Adipose tissue (tissue), 3 donors: ENCODE results near the gene RAMP3. TPM values are rescaled to one million over a fixed set of nuclear protein-coding genes. Genes with fewer than 3 reads are reported as not detected.

ENCODE experiments used
- H3K27ac ChIP-seq: one replicate; pipeline ENCODE4 v1.5.1; 2013; ENCODE audit warnings: low read depth, low read length
- WGBS, 3 donors: extraction: QIAGEN DNeasy Blood & Tissue Kit; methylation state at CpG; one replicate each; pipeline ENCODE4 v1.1.7; 2013; 5-methylcytosine and 5-hydroxymethylcytosine counted together
- polyA plus RNA-seq, 3 donors: library from polyadenylated mRNA; stranded (reverse); fragments of 200-250 nt; gene quantifications; one replicate each; pipeline ENCODE4 v1.2.3, GENCODE V29; 2013
- donor health status: healthy with polysubstance abuse.
- donor health status: Bipolar disorder and iron deficiency.
- donor health status: healthy.

Gene RAMP3
- polyA plus RNA-seq, 3 donors: 11.6 to 107 (median 58.5) TPM

GRCh38 chr7:45185028-45185863 lies 27.7 kb downstream of the RAMP3 start:
- 62 to 80% (median 68%) methylated on average over 7 of the region's 7 CpGs for WGBS, 3 donors

GRCh38 chr7:45185864-45186250 lies 28.3 kb downstream of the RAMP3 start:
- H3K27ac ChIP-seq: no peak overlapping the region
- WGBS, 3 donors: 84 to 90% (median 86%) methylated on average over 3 of the region's 3 CpGs

More at GRCh38 chr7:45185028-45185863, 27.7 kb downstream of the RAMP3 start:
- no peak overlapping the region for H3K27ac ChIP-seq

- no peak overlapping the region for H3K27ac ChIP-seq
- WGBS, 3 donors: 85 to 92% (median 91%) methylated on average over 11 of the region's 11 CpGs
Observed at GRCh38 chr7:45186261-45186813, 28.7 kb downstream of the RAMP3 start.

- H3K27ac ChIP-seq: no peak overlapping the region
- 70 to 90% (median 87%) methylated on average over 9 of the region's 9 CpGs for WGBS, 3 donors
Observed at GRCh38 chr7:45187089-45187945, 29.7 kb downstream of the RAMP3 start.

- 82 to 96% (median 95%) methylated on average over 8 of the region's 8 CpGs for WGBS, 3 donors
- no peak overlapping the region for H3K27ac ChIP-seq
Observed at GRCh38 chr7:45187946-45188411, 30.4 kb downstream of the RAMP3 start.

GRCh38 chr7:45188736-45189135 lies 31.1 kb downstream of the RAMP3 start:
- H3K27ac ChIP-seq: no peak overlapping the region
- 79 to 93% (median 92%) methylated on average over 10 of the region's 10 CpGs for WGBS, 3 donors

- H3K27ac ChIP-seq: no peak overlapping the region
- 82 to 89% (median 88%) methylated on average over 20 of the region's 20 CpGs for WGBS, 3 donors
Observed at GRCh38 chr7:45189151-45189970, 31.8 kb downstream of the RAMP3 start.

- no peak overlapping the region for H3K27ac ChIP-seq
- 89 to 92% (median 89%) methylated on average over 15 of the region's 15 CpGs for WGBS, 3 donors
Observed at GRCh38 chr7:45190406-45191165, 33.0 kb downstream of the RAMP3 start.

GRCh38 chr7:45191396-45191795 lies 33.8 kb downstream of the RAMP3 start:
- 71 to 94% (median 85%) methylated on average over 3 of the region's 3 CpGs for WGBS, 3 donors
- H3K27ac ChIP-seq: no peak overlapping the region

GRCh38 chr7:45192621-45193041 lies 35.0 kb downstream of the RAMP3 start:
- no peak overlapping the region for H3K27ac ChIP-seq
- WGBS, 3 donors: 32 to 62% (median 37%) methylated on average over 11 of the region's 11 CpGs

- 76 to 91% (median 80%) methylated on average over 4 of the region's 4 CpGs for WGBS, 3 donors
- H3K27ac ChIP-seq: no peak overlapping the region
Observed at GRCh38 chr7:45193828-45194227, 36.2 kb downstream of the RAMP3 start.

- 88 to 90% (median 89%) methylated on average over 7 of the region's 7 CpGs for WGBS, 3 donors
Observed at GRCh38 chr7:45196374-45196773, 38.8 kb downstream of the RAMP3 start.

GRCh38 chr7:45197461-45197860 lies 39.9 kb downstream of the RAMP3 start:
- WGBS, 3 donors: 83 to 88% (median 87%) methylated on average over 2 of the region's 2 CpGs
- H3K27ac ChIP-seq: no peak overlapping the region

More at GRCh38 chr7:45196374-45196773, 38.8 kb downstream of the RAMP3 start:
- no peak overlapping the region for H3K27ac ChIP-seq

- no peak overlapping the region for H3K27ac ChIP-seq
- WGBS, 3 donors: 83 to 92% (median 90%) methylated on average over 3 of the region's 3 CpGs
Observed at GRCh38 chr7:45198986-45199385, 41.4 kb downstream of the RAMP3 start.

- WGBS, 3 donors: 85 to 94% (median 93%) methylated on average over 4 of the region's 4 CpGs
- no peak overlapping the region for H3K27ac ChIP-seq
Observed at GRCh38 chr7:45199506-45199905, 41.9 kb downstream of the RAMP3 start.

- no peak overlapping the region for H3K27ac ChIP-seq
- WGBS, 3 donors: 69 to 90% (median 89%) methylated on average over 6 of the region's 6 CpGs
Observed at GRCh38 chr7:45202625-45203024, 45.0 kb downstream of the RAMP3 start.

- no peak overlapping the region for H3K27ac ChIP-seq
- WGBS, 3 donors: 76 to 83% (median 80%) methylated on average over 5 of the region's 5 CpGs
Observed at GRCh38 chr7:45203036-45203435, 45.4 kb downstream of the RAMP3 start.
